ENCODE measurements around the gene SLC52A3. TPM values are rescaled to one million over a fixed set of nuclear protein-coding genes. Genes with fewer than 3 reads are reported as not detected.
"Not testable (repeated sequence)": the region's sequence is repeated elsewhere in the genome, so short reads cannot be mapped to it uniquely, and the experiment has no call there.

SLC52A3 gene
- total RNA-seq, 2 experiments from 2014 or later: not detected

GRCh38 chr20:805713-806112, 37.4 kb upstream of the SLC52A3 start:
- TF ChIP-seq, protein P1, sequence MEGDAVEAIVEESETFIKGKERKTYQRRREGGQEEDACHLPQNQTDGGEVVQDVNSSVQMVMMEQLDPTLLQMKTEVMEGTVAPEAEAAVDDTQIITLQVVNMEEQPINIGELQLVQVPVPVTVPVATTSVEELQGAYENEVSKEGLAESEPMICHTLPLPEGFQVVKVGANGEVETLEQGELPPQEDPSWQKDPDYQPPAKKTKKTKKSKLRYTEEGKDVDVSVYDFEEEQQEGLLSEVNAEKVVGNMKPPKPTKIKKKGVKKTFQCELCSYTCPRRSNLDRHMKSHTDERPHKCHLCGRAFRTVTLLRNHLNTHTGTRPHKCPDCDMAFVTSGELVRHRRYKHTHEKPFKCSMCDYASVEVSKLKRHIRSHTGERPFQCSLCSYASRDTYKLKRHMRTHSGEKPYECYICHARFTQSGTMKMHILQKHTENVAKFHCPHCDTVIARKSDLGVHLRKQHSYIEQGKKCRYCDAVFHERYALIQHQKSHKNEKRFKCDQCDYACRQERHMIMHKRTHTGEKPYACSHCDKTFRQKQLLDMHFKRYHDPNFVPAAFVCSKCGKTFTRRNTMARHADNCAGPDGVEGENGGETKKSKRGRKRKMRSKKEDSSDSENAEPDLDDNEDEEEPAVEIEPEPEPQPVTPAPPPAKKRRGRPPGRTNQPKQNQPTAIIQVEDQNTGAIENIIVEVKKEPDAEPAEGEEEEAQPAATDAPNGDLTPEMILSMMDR (IDR thresholded peaks at IDR 0.05): no peak
- intact Hi-C loops (cut with micrococcal nuclease): no loop called here
- ChIA-PET CTCF (interaction anchor here (0.7 to 3.1 kb wide), 8 partner anchors 10 to 303 kb away, joined by 3 to 19 read pairs (median 4); no protein-coding TSS in a partner anchor), POLR2A (no interaction called here)
- ATAC-seq: no peak
- H3K9me3 Mint-ChIP-seq: peaks cover 6% of the 10 kb centered on the region
- no peak for DNase-seq
- H3K36me3 Mint-ChIP-seq (ENCODE audit: low read depth): peaks cover 2% of the 10 kb centered on the region
- H3K27ac Mint-ChIP-seq: no peak overlapping the region
- H3K4me3 Mint-ChIP-seq: no peak overlapping the region
- peaks cover 2% of the 10 kb centered on the region for H3K27me3 Mint-ChIP-seq
- H3K4me1 Mint-ChIP-seq (ENCODE audit: low read depth): no peaks in the 10 kb centered on the region

- Mint-ChIP-seq H3K4me3 (no peak overlapping the region), H3K4me1 (ENCODE audit: low read depth) (no peaks in the 10 kb centered on the region), H3K27ac (no peak overlapping the region), H3K27me3 (peaks cover 8% of the 10 kb centered on the region), H3K36me3 (ENCODE audit: low read depth) (peaks cover 2% of the 10 kb centered on the region), H3K9me3 (peaks cover 6% of the 10 kb centered on the region)
- intact Hi-C loops (cut with micrococcal nuclease): no loop called here
- POLR2A ChIA-PET: no interaction called here
- ATAC-seq (no peak), DNase-seq (no peak)
- CTCF ChIA-PET: interaction anchor here (0.8 kb wide), 1 partner anchor 155 kb away, joined by 3 read pairs; no protein-coding TSS in a partner anchor
- TF ChIP-seq, protein P1 (IDR thresholded peaks at IDR 0.05): no peak
These were observed 33.4 kb upstream of the SLC52A3 start for GRCh38 chr20:801678-802077.

- H3K27ac Mint-ChIP-seq; CTCF ChIA-PET; H3K4me3 Mint-ChIP-seq; intact Hi-C loops (cut with micrococcal nuclease); ATAC-seq; H3K36me3 Mint-ChIP-seq (ENCODE audit: low read depth); POLR2A ChIA-PET; DNase-seq; H3K4me1 Mint-ChIP-seq (ENCODE audit: low read depth); H3K9me3 Mint-ChIP-seq: not testable (repeated sequence)
- peaks cover 13% of the 10 kb centered on the region for H3K27me3 Mint-ChIP-seq
These were observed 31.7 kb upstream of the SLC52A3 start for GRCh38 chr20:800026-800425.

DNA sequence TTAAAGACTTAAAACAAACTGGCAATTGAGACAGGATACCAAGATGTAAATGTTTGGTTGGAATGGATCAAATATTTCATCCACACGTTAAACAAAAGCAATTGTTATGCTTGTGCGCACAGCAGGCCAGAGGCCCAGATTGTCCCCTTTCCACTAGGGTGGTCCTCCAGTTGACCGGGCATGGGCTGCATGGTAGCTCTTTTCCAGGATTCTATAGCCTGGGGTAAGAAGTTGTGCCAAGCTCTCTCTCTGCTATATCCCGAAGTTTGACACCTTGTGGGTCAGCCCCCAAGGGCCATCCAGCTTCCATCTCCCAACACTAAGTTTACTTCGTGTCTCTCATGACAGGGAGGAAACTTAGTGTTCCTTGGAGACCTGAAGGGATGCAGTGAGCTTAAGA, 30.4 kb upstream of the SLC52A3 start:
- ATAC-seq; H3K36me3 Mint-ChIP-seq (ENCODE audit: low read depth); DNase-seq; H3K9me3 Mint-ChIP-seq; H3K27ac Mint-ChIP-seq; H3K4me1 Mint-ChIP-seq (ENCODE audit: low read depth); POLR2A ChIA-PET; H3K4me3 Mint-ChIP-seq; intact Hi-C loops (cut with micrococcal nuclease): not testable (repeated sequence)
- H3K27me3 Mint-ChIP-seq: peaks cover 13% of the 10 kb centered on the region
- CTCF ChIA-PET: interaction anchor here (1.0 to 1.2 kb wide), 2 partner anchors 15 to 142 kb away, joined by 3 to 4 read pairs; no protein-coding TSS in a partner anchor

DNA sequence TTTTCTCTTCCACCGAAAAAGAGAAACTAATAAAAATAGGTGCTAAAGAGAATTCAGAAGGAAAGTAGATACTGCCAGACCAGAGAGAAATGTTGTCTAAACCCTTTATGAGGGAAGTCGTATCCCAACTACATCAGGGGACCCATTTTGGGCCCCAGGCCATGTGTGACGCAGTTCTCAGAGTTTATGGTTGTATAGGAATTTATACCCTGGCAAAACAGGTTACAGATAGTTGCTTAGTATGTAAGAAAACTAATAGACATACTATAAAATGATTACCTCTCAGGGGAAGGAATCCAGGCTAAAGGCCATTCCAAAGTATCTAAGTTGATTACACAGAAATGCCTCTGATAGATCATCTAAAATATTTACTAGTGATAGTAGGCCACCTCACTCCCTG, 28.6 kb upstream of the SLC52A3 start:
- ATAC-seq (no peak), DNase-seq (no peak)
- ChIA-PET POLR2A (no interaction called here), CTCF (interaction anchor here (1.4 kb wide), 1 partner anchor 12 kb away, joined by 3 read pairs; no protein-coding TSS in a partner anchor)
- Mint-ChIP-seq H3K9me3 (peaks cover 8% of the 10 kb centered on the region), H3K27ac (no peak overlapping the region), H3K27me3 (peaks cover 13% of the 10 kb centered on the region), H3K36me3 (ENCODE audit: low read depth) (no peaks in the 10 kb centered on the region), H3K4me3 (no peak overlapping the region), H3K4me1 (ENCODE audit: low read depth) (no peaks in the 10 kb centered on the region)
- TF ChIP-seq, protein P1 (IDR thresholded peaks at IDR 0.05): no peak
- intact Hi-C loops (cut with micrococcal nuclease): no loop called here

- Mint-ChIP-seq H3K36me3 (ENCODE audit: low read depth) (no peaks in the 10 kb centered on the region), H3K27ac (no peak overlapping the region), H3K9me3 (peaks cover 15% of the 10 kb centered on the region), H3K4me3 (no peak overlapping the region), H3K4me1 (ENCODE audit: low read depth) (no peaks in the 10 kb centered on the region), H3K27me3 (peaks cover 15% of the 10 kb centered on the region)
- no peak for ATAC-seq
- DNase-seq: no peak
- CTCF ChIA-PET: no interaction called here
- intact Hi-C loops (cut with micrococcal nuclease): no loop called here
- POLR2A ChIA-PET: no interaction called here
- TF ChIP-seq, protein P1 (IDR thresholded peaks at IDR 0.05): no peak
These were observed 23.9 kb upstream of the SLC52A3 start for GRCh38 chr20:792248-792647.
